Right hindlimb (tissue), 1 donor: ENCODE measurements around the gene UPK3BL2.
"Not testable (repeated sequence)": the region's sequence is repeated elsewhere in the genome, so short reads cannot be mapped to it uniquely, and the experiment has no call there.

Source experiments
- DNase-seq: peaks from one replicate; pipeline ENCODE4 v3.0.0-alpha.2; 2018

Gene UPK3BL2, protein sequence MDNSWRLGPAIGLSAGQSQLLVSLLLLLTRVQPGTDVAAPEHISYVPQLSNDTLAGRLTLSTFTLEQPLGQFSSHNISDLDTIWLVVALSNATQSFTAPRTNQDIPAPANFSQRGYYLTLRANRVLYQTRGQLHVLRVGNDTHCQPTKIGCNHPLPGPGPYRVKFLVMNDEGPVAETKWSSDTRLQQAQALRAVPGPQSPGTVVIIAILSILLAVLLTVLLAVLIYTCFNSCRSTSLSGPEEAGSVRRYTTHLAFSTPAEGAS

GRCh38 chr7:102543596-102543995, at the start of gene UPK3BL2:
Gene UPK3BL2, minus strand, starts transcription at chr7:102543696. Its CDS starts 60 bp downstream, at chr7:102543636.
- not testable (repeated sequence) for DNase-seq

DNA sequence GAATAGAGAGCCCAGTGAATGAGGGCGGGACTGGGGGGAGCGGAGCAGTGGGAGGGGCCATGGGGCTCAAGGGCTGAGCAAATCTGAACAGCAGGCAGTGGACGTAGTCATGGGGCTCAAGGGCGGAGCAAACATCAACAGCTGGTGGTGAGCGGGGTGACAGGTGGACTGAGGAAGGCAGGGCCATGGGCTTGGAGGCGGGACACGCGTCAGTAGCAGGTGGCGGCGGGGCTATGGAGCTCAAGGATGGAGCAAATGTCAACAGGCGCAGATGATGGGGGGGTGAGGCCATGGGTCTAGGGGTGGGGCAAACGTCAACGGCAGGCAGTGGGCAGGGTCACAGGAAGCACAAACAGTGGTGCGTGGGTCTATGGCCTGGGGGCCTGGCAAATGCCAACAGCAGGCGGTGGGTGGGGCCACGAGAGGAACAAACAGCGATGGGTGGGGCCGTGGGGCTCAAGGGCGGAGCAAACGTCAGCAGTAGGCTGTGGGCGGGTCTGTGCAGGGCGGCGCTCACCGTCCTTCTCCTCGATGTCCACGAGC, 49.1 kb upstream of the UPK3BL2 start:
- DNase-seq, result not testable (repeated sequence)

- not testable (repeated sequence) for DNase-seq
Measured at GRCh38 chr7:102589857-102590256, 46.4 kb upstream of the UPK3BL2 start.

DNA sequence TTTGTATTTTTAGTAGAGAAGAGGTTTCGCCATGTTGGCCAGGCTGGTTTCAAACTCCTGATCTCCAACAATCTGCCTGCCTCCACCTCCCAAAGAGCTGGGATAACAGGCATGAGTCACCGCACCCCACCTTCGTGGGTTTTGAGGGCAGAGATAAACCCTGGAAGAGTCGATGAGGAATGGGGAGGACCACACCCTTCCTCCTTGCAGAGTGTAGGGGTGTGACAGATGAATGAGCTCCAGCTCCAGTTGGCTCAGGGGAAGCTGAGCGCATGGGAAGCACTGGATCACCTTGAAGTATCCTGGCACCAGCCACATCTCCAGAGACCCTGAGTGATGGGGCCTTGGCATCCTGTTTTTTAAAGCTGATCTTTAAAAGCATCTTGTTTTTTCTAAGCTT, 40.0 kb upstream of the UPK3BL2 start:
- DNase-seq, result not testable (repeated sequence)

DNA sequence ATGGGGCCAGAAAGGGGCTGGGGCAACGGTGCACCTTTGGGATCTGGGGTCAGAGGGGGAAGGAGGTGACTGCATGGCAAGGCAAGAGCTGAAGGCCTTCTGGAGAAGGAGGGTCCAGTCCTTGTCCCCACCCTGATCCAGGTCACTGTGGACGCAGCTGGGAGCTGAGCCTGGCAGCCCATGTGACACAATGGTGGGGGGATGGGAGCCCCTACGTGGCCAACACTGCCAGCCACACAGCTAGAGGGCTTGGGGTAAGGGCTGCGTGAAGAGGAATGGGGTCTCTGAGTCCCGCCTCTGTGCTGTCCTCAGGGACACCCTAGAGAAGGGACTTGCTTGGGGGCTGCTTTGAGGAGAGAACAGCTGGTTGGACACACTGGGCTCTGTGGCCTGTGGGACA, 38.2 kb upstream of the UPK3BL2 start:
- not testable (repeated sequence) for DNase-seq

DNA sequence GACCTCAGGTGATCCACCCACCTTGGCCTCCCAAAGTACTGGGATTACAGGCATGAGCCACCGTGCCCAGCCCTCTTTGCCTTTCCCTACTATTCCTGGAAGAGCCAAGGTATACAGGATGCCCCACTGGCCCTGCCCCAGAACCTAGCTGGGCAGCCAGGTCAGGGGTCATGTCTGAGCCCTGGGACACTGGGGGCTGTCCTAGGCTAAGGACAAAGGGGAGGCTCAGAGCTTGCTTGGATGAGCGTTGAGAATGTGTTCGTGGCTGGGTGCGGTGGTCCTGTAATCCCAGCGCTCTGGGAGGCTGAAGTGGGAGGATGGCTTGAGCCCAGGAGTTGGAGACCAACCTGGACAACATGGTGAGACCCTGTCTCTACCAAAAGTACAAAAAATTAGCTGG, 35.0 kb upstream of the UPK3BL2 start:
- not testable (repeated sequence) for DNase-seq

DNA sequence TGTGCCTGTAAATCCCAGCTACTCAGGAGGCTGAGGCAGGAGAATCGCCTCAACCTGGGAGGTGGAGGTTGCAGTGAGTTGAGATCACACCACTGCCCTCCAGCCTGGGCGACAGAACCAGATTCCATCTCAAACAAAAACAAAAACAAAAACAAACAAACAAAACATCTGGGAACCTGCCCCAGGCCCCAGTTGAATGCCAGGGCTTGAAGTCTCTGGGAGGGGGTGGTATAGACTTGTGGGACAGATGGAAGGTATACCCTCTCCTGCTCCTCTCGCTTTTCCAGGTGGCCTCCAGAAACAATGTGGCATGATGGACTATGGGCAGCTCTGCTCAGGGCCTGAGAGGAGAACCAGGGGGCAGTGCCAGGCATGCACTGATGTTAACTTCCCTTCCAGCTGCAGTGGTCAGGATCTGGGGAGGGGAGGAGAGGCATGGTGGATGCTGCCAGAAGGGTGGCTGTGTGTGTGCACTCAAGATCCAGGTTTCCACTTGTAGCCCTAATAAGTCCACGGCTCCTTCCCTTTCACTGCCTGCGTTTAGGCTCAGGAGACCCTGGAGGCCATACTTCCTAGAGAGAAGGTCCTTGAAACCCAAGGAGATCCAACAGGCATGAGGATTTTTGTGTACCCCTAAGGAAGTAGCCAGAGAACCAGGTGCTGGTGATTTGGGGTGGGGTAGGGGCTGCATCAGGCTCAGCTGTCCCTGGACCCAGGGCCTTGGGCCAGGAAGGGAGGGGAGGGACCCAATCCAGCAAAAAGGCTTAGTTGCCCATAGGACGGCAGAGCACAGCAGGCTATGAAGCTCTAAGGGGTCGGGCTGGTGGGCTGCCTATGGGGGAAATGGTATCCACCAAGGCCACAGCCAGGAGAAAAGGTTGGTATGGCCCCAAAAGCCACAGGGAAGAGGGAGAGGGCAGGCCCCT, 34.1 kb upstream of the UPK3BL2 start:
- peak; percentile 12 for DNase-seq

DNA sequence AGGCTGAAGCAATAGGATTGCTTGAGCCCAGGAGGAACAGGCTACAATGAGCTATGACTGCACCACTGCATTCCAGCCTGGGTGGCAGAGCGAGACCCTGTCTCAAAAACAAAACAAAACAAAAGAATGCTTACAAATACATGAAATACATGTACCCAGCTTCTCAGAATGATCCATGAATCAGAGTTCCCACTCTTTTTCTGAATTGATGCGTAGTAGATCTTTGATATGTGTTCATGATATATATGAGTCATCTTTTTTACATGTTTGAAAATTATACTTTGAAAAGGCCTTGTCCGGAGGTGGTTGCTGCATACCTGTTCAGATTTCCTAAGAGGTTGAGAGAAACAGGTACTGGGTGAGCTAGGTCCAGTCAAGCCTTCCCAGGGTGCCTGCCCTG, 32.9 kb upstream of the UPK3BL2 start:
- not testable (repeated sequence) for DNase-seq

DNA sequence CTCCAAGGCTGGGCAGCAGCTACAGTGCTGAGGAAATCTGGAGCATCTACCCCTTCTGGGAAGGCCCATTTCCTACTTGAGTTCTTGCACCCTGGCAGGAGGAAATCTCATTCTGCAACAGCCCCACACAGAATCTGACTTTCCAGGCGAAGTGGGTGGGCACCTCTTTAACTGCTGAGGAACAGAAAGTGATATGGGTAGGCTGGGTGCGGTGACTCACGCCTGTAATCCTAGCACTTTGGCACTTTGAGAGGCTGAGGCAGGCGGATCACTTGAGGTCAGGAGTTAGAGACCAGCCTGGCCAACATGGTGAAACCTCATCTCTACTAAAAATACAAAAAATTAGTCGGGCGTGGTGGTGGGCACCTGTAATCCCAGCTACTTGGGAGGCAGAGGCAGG, 31.1 kb upstream of the UPK3BL2 start:
- DNase-seq, result not testable (repeated sequence)

DNA sequence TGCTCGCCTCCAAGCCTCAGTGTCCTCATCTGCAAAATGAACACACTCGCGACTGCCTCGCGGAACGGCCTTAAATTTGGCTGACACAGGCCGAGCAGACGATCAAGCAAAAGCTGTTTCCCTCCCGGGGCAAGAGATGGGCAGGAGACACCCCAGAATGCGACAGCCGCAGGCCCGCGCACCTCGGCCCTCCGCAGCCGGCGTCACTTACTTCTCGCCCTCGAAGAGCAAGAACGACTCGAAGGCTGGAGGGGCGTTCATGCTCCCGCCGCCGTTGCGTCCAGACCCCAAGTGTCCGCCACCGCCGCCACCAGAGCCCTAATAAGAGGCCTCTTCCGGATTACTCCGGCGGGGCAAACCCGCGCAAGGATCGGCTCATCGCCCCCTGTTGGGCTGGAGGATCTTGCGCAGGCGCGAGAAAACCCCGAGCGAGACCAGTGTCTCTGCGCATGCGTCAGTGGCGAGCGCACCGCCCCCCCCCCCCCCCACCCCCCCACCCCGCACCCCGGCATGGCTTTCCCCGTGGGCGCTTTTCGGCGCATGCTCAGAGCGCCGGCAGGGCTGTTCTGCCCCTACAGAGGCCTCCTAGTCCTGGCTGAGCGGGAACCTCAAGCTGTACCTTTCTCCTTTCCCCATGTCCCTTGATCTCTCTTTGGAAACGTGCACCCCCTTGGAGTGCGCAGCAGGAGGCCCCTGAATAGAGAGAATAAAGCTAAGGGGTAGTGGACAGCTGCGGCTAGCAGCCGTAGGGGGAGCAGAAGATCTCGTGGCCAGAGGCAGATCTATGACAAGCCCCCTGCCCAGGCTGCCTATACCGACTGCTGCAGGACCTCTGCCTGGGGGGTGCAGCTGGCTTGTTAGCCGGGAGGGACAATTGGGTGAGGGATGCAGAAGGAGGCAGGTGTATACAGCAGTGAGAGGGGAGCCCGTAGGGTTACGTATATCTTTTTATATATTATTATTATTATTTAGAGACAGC, 29.1 kb upstream of the UPK3BL2 start, which contains the start of gene POLR2J3:
Gene POLR2J3, minus strand, starts transcription at position 323 of the 979 bp plus-strand sequence. Its CDS starts 62 bp downstream, at position 261.
- DNase-seq, result peak; percentile 100

DNA sequence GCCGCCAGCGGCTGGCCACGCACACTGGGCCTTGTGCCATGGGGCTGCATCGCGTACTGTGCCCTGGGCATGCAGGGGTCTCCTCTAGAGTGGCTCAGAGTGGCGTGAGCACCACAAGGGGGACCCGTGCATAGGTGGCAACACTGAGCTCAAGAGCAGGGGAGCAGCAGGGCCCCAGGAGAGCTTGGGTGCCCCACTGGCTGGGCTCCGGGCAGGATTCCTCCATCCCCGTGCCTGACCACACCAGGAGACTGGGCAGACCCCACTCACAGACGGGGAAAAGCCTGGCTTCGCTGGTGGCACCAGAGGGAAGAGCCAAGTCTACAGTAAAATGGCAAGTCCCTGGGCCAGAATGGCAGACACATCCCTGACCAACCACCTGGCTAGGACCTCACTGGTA, 25.1 kb upstream of the UPK3BL2 start:
- DNase-seq, result peak; percentile 7

GRCh38 chr7:102550808-102551422, 7.4 kb upstream of the UPK3BL2 start, which contains the start of gene SPDYE2:
Gene SPDYE2, plus strand, starts transcription at chr7:102551226. Its CDS starts 2,030 bp downstream, at chr7:102553256.
- DNase-seq, result not testable (repeated sequence)

DNA sequence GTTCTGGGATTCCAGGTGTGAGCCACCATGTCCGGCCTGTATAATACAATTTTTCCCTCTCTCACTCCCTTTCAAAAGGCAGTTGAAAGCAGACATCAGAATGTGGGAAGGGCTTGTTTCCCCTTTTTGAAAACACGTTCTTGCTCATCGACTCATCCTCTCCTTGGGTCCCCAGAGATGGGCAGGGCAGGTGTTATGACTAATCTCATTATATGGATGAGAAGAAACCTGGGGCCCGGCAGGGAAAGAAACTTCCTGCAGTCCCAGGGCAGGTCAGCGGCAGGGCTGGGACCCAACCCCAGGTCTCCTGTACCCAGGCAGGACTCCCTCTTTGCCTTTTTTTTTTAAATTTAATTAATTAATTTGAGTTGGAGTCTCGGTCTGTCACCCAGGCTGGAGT, 2.9 kb upstream of the UPK3BL2 start:
- not testable (repeated sequence) for DNase-seq

DNA sequence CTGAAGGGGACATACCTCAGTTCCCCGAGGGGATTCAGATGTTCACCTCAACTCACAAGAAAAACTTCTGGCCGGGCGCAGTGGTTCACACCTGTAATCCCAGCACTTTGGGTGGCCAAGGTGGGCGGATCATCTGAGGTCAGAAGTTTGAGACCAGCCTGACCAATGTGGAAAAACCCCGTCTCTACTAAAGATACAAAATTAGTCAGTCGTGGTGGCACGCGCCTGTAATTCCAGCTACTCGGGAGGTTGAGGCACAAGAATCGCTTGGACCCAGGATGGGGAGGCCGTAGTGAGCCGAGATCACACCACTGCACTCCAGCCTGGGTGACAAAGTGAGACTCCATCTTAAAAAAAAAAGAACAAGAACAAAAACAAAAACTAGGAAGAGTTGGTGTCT, 1.8 kb upstream of the UPK3BL2 start:
- not testable (repeated sequence) for DNase-seq

DNA sequence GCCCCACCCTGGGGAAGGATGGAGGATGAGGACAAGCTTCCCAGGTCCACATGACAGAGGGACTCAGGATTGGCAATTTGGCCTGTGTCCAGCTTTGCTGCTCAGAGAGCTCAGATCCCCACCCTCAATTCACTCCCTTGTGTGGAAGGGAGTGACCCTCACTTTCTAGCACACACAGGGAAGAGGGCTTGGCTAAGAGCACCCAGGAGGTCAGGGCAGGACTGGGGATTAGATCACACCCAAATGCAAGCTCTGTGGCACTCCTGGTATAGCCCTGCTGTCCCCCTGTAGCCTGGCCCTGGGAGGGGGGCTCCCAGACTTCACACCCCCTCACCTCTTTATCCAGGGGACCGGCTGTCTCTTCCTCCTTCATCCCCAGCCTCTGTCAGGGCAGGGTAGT, 876 bp upstream of the UPK3BL2 start:
- DNase-seq, result not testable (repeated sequence)

DNA sequence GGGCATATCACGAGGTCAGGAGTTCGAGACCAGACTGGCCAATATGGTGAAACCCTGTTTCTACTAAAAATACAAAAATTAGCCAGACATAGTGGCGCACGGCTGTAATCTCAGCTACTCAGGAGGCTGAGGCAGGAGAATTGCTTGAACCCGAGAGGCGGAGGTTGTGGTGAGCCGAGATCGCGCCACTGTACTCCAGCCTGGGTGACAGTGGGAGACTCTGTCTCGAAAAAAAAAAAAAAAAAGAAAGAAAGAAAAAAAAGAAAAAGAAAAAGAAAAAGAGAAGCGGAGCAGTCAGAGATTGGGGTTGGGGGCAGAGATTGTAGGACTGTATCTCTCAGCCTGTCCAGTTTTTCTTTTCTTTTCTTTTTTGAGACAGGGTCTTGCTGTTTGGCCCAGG, 725 bp downstream of the UPK3BL2 start:
- not testable (repeated sequence) for DNase-seq

- not testable (repeated sequence) for DNase-seq
Measured at GRCh38 chr7:102542083-102542482, 1.4 kb downstream of the UPK3BL2 start.

- DNase-seq, result not testable (repeated sequence)
Measured at GRCh38 chr7:102540604-102541003, 2.9 kb downstream of the UPK3BL2 start.

GRCh38 chr7:102535062-102535615, 8.4 kb downstream of the UPK3BL2 start:
- peak; percentile 16 for DNase-seq

DNA sequence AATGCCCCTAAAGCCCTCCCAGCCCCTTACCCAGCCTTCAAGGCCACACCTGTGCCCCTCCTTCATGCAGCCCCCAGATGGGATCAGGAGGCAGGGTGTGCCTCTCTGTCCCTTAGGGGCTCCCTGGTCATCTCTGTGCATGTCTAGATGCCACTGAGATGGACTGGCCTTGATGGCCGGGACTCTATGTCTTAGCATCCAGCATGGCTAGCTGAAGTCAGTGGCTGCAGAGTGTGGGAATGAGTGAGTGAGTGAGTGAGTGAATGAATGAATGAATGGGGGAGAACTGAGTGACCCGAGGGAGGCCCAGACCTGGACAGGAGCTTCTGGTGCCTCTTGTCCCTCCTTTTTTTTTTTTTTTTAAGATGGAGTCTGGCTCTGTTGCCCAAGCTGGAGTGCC, 11.4 kb downstream of the UPK3BL2 start:
- DNase-seq, result not testable (repeated sequence)

GRCh38 chr7:102531583-102531982, 11.9 kb downstream of the UPK3BL2 start:
- not testable (repeated sequence) for DNase-seq
